Kidney (tissue), 14 donors: ENCODE measurements around the gene POMT1. TPM values are rescaled to one million over a fixed set of nuclear protein-coding genes. Genes with fewer than 3 reads are reported as not detected.

ENCODE experiments used
- DNase-seq, 5 donors: peaks; one replicate each; pipeline ENCODE4 v3.0.0-alpha.2; 2013 to 2020
- FAIRE-seq: peaks from 2 replicates; lab custom pipeline; 2012; peaks lifted over from hg19 to GRCh38; lab: Jason Lieb, UNC
- H3K27ac ChIP-seq, 2 donors: one replicate each; pipeline ENCODE4 v1.7.0; 2013; ENCODE audit warnings: low read depth in 2 of 2, low read length in 2 of 2, inconsistent platforms in 1 of 2
- H3K27me3 ChIP-seq: one replicate; pipeline ENCODE4 v1.7.1; 2013; ENCODE audit warnings: low read length, inconsistent platforms; ENCODE audit not compliant: control insufficient read depth, insufficient read depth
- H3K36me3 ChIP-seq, 3 donors: one replicate each; pipeline versions ENCODE4 v1.7.0 to v1.7.1; 2013; ENCODE audit warnings: low read length in 3 of 3, control low read depth in 1 of 3, inconsistent platforms in 1 of 3; ENCODE audit not compliant: insufficient read depth in 3 of 3, control insufficient read depth in 2 of 3
- H3K4me1 ChIP-seq, 3 donors: one replicate each; pipeline versions ENCODE4 v1.7.0 to v1.7.1; 2013; ENCODE audit warnings: low read length in 3 of 3, inconsistent platforms in 1 of 3, low read depth in 1 of 3; ENCODE audit not compliant: control insufficient read depth in 2 of 3, insufficient read depth in 2 of 3
- H3K4me3 ChIP-seq, 3 donors: one replicate each; pipeline versions ENCODE4 v1.7.0 to v1.8.1; 2013; ENCODE audit warnings: low read length in 3 of 3, control low read depth in 1 of 3, inconsistent platforms in 1 of 3
- H3K9ac ChIP-seq, 3 donors: one replicate each; pipeline versions ENCODE4 v1.7.0 to v1.7.1; 2013; ENCODE audit warnings: low read length in 3 of 3, control low read depth in 1 of 3, inconsistent platforms in 1 of 3
- H3K9me3 ChIP-seq, 3 donors: one replicate each; pipeline versions ENCODE4 v1.7.0 to v1.7.1; 2013; ENCODE audit warnings: low read length in 3 of 3, control low read depth in 1 of 3, inconsistent platforms in 1 of 3; ENCODE audit not compliant: control insufficient read depth in 2 of 3, insufficient read depth in 1 of 3
- intact Hi-C: fragments of 100-400 bp; cut with DNase I; formaldehyde crosslinking; loops from one replicate; pipeline ENCODE4 v1.11.1; 2022
- polyA plus RNA-seq: library from polyadenylated mRNA; stranded (reverse); fragments of 350-450 nt; fragmentation: Illumina TruSeq; extraction: RNeasy Lipid Tissue Mini Kit (QIAGEN cat#74804); gene quantifications from one replicate; pipeline ENCODE4 v1.2.3, GENCODE V29; 2014; ENCODE audit warnings: low read depth, low replicate concordance; ENCODE audit not compliant: insufficient read depth
- total RNA-seq: library from RNA; stranded (reverse); fragmentation: NEBNext Ultra II Directional; extraction: Animal tissue kit (Norgen Biotek cat#: 25700); gene quantifications from one replicate; pipeline ENCODE4 v1.2.1, GENCODE V29; 2021
- TF ChIP-seq, protein P1 (sequence below): IDR thresholded peaks from 3 replicates; pipeline ENCODE4 v1.5.1; 2012; ENCODE audit warnings: mild to moderate bottlenecking, moderate library complexity, borderline replicate concordance; ENCODE audit not compliant: insufficient read depth; ENCODE audit errors: extremely low read depth
- donor health status: control.
- donor health status: control.
- donor health status: control.
- donor health status: control.
- donor health status: control.
- donor health status: DM: yes; HTN: yes; CAD: no.
- donor health status: Normal renal cell carcinoma (clear cell type).

Gene POMT1
- total and polyA plus RNA-seq, 2 donors from 2014 or later: 32.3 to 36.5 TPM

DNA sequence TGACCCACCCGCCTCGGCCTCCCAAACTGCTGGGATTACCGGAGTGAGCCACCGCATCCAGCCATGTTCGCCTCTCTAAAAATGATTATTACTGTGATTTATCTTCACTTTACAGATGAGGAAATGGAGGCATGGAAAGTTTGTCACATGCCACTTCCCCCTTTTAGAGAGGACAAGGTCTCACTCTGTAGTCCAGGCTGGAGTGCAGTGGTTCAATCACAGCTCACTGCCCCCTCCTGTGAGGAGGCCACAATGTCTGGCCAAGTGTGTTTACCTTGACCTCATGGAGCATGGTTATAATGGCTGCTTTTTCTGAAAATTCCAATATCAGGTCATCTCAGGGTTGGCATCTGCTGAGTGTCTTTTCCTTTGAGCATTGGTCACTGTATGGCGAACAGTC, 49.3 kb downstream of the POMT1 start:
- TF ChIP-seq, protein P1, sequence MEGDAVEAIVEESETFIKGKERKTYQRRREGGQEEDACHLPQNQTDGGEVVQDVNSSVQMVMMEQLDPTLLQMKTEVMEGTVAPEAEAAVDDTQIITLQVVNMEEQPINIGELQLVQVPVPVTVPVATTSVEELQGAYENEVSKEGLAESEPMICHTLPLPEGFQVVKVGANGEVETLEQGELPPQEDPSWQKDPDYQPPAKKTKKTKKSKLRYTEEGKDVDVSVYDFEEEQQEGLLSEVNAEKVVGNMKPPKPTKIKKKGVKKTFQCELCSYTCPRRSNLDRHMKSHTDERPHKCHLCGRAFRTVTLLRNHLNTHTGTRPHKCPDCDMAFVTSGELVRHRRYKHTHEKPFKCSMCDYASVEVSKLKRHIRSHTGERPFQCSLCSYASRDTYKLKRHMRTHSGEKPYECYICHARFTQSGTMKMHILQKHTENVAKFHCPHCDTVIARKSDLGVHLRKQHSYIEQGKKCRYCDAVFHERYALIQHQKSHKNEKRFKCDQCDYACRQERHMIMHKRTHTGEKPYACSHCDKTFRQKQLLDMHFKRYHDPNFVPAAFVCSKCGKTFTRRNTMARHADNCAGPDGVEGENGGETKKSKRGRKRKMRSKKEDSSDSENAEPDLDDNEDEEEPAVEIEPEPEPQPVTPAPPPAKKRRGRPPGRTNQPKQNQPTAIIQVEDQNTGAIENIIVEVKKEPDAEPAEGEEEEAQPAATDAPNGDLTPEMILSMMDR: no peak
- H3K9ac ChIP-seq: no peak overlapping the region
- DNase-seq (no peak), FAIRE-seq (no peak)
- H3K27ac ChIP-seq: no peak overlapping the region
- no peak overlapping the region for H3K4me3 ChIP-seq
- intact Hi-C loops: no loop called here
- no peaks in the 10 kb centered on the region for H3K27me3 ChIP-seq
- H3K9me3 ChIP-seq: no peaks in the 10 kb centered on the region
- H3K4me1 ChIP-seq: no peaks in the 10 kb centered on the region
- H3K36me3 ChIP-seq: no peaks in the 10 kb centered on the region

DNA sequence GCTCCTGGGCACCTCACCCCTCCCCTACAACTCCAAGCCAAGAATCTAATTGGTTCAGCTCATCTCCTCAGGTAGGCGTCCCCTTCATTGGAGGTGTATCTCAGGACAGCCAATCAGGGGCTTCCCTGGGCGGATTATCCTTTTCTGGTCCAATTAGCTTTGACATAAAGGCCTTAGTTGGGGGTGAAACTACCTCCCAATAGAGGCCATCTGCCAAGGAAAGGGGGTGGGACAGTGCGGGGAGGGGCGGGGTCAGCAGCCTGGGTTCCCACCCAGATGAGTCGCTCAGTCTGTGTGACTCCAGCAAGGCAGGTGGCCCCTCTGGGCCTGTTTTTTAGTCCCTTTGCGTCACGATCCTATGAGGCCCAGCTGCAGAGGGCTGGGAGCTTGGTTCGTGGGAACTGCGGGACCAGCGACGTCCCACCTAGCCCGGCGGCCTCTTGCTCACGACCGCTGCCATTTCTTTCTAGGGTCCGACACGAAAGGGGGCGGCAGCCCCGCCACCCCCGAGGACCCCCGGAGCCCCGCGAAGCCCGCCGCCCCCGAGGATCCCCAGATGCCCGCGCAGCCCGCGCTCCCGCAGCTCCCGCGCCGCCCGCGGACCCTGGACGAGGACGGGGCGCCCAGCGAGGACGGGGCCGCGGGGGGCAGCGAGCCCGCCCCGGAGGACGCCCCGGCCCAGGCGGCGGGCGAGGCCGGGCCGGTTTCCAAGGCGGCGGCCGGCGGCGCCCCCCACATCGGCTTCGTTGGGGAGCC, 51.5 kb downstream of the POMT1 start:
- intact Hi-C loops: no loop called here
- no peaks in the 10 kb centered on the region for H3K9me3 ChIP-seq
- DNase-seq (no peak), FAIRE-seq (no peak)
- no peaks in the 10 kb centered on the region for H3K36me3 ChIP-seq
- H3K9ac ChIP-seq: no peak overlapping the region
- TF ChIP-seq, protein P1: no peak
- no peak overlapping the region for H3K27ac ChIP-seq
- no peaks in the 10 kb centered on the region for H3K27me3 ChIP-seq
- H3K4me1 ChIP-seq: no peaks in the 10 kb centered on the region
- no peak overlapping the region for H3K4me3 ChIP-seq

DNA sequence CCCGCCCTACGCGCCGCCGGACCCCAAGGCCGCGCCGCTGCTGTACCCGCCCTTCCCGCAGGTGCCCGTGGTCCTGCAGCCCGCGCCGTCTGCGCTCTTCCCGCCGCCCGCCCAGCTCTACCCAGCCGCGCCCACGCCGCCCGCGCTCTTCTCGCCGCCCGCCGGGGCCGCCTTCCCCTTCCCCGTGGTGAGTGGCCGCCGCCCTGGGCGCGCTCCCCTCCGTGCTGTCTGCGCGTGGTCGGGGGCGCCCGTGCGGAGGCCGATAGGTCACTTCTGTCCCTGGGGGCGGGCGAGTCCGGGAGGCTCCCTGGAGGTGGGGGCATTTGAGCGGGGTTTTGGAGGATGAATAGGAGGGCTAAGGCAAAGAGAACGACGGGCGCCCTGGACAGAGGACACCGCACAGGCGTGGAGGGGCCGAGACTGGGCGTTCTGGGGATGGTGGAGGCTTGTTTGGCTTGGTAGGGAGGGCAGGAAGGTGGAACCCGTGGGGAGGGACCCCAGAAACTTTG, 52.2 kb downstream of the POMT1 start:
- DNase-seq (peak in 1 of 5 donors; percentile 7), FAIRE-seq (no peak)
- no peak overlapping the region for H3K27ac ChIP-seq
- H3K36me3 ChIP-seq: no peaks in the 10 kb centered on the region
- H3K27me3 ChIP-seq: no peaks in the 10 kb centered on the region
- intact Hi-C loops: no loop called here
- no peak overlapping the region for H3K4me3 ChIP-seq
- H3K9ac ChIP-seq: no peak overlapping the region
- no peaks in the 10 kb centered on the region for H3K9me3 ChIP-seq
- TF ChIP-seq, protein P1: no peak
- no peaks in the 10 kb centered on the region for H3K4me1 ChIP-seq
